Measurements from ENCODE around the gene SND1. TPM values are rescaled to one million over a fixed set of nuclear protein-coding genes. Genes with fewer than 3 reads are reported as not detected.

The SND1 gene
- total and polyA plus RNA-seq, 9 donors = 88.3 to 125 (median 97.7) TPM

DNA sequence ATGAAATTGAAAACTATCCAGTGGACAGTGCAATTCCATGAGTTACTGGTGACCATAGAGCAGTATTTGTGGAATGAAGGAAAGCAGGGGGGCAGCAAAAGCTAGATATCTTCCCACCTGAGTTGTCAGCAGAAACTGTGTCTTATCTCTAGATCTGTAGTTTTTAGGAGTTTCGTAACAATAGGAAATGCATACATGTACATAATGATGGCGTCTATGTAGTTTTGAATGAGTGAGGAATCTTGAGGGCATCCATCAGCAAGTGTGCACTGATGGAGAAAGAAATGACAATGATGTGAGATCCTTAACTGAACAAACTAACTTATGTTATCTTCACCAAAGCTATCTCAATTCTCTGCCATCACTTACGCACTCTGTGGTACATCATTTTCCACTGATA, 264.7 kb downstream of the SND1 start:
- no peaks in the 10 kb centered on the region for H3K4me1 ChIP-seq (ENCODE audit: control insufficient read depth, insufficient read depth, low read length)
- no peaks in the 10 kb centered on the region for H3K27me3 ChIP-seq (ENCODE audit: control insufficient read depth, insufficient read depth, low read length)
- H3K36me3 ChIP-seq (ENCODE audit: control insufficient read depth, insufficient read depth, low read length) = no peaks in the 10 kb centered on the region
- H3K9me3 ChIP-seq (replicated peaks; ENCODE audit: control insufficient read depth, low read depth, low read length) = no peaks in the 10 kb centered on the region
- H3K27ac ChIP-seq (ENCODE audit: low read length) = no peak overlapping the region
- no CpG with 5 or more reads among the region's 3 CpGs for WGBS (ENCODE audit: insufficient coverage)
- H3K4me3 ChIP-seq (ENCODE audit: low read length) = no peak overlapping the region
- no peak for DNase-seq

- Histone ChIP-seq H3K27me3 (ENCODE audit: control insufficient read depth, insufficient read depth, low read length) (no peaks in the 10 kb centered on the region), H3K4me1 (ENCODE audit: control insufficient read depth, insufficient read depth, low read length) (no peaks in the 10 kb centered on the region), H3K27ac (ENCODE audit: low read length) (no peak overlapping the region), H3K36me3 (ENCODE audit: control insufficient read depth, insufficient read depth, low read length) (no peaks in the 10 kb centered on the region), H3K9me3 (replicated peaks; ENCODE audit: control insufficient read depth, low read depth, low read length) (no peaks in the 10 kb centered on the region), H3K4me3 (ENCODE audit: low read length) (no peak overlapping the region)
- WGBS (ENCODE audit: insufficient coverage) = 89% methylated on average over 4 of the region's 8 CpGs
- DNase-seq = no peak
Measured at GRCh38 chr7:127918130-127918529, 266.1 kb downstream of the SND1 start.

DNA sequence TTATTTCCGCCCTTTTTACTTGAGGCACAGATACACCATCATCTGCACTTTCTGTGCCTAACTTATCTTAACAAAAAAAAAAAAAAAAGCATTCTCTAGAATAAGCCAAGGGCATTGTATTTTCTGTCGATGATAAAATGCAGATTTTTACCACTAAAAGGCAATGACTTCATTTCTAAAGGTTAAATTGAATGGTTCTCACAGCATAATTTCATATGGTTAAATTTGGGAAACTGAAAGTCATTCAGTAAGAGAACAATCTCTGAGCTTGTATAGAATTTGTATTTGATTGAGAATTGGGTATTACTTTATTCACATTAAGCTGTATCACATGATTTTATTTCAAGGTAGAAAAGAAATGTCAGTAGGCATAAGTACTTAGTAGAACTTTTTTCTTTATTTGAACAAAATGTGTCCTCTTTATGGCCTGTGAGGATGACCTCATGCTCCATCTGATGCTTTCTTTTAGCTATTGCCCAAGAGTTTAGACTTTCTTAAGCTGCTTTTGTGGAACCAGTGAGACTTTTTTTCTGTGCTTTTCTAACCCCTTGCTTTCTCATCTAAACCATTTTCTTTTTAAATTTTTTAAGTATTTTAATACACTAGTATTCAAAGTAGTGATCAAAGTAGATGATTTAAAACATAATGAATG, 268.9 kb downstream of the SND1 start:
- H3K27me3 ChIP-seq (ENCODE audit: control insufficient read depth, insufficient read depth, low read length) = no peaks in the 10 kb centered on the region
- no peaks in the 10 kb centered on the region for H3K36me3 ChIP-seq (ENCODE audit: control insufficient read depth, insufficient read depth, low read length)
- DNase-seq = peak; percentile 31
- no peaks in the 10 kb centered on the region for H3K9me3 ChIP-seq (replicated peaks; ENCODE audit: control insufficient read depth, low read depth, low read length)
- WGBS (ENCODE audit: insufficient coverage) = no CpG with 5 or more reads among the region's 2 CpGs
- H3K27ac ChIP-seq (ENCODE audit: low read length) = no peak overlapping the region
- no peak overlapping the region for H3K4me3 ChIP-seq (ENCODE audit: low read length)
- no peaks in the 10 kb centered on the region for H3K4me1 ChIP-seq (ENCODE audit: control insufficient read depth, insufficient read depth, low read length)

DNA sequence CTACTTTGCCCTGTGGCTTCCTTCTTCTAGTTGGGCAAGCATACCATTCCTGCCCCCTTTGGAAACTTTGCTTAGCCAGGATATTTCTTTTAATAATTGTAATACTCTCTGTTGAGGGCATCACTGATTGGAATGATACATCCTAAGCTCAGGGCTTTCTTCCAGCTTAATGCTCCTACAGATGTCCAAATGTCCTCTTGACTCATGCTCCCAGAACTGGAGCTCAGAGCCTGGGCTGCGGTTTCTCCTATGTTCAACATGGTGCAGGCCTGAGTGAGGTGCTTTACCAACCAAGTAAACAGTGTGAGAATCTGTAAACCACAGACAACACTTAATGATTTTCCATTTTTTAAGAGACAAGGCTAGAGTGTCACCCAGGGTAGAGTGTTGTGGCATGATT, 270.7 kb downstream of the SND1 start:
- no peaks in the 10 kb centered on the region for H3K9me3 ChIP-seq (replicated peaks; ENCODE audit: control insufficient read depth, low read depth, low read length)
- 100% methylated on average over 1 of the region's 1 CpG for WGBS (ENCODE audit: insufficient coverage)

GRCh38 chr7:127924874-127925273, 272.9 kb downstream of the SND1 start:
- Histone ChIP-seq H3K4me3 (ENCODE audit: low read length) (no peak overlapping the region), H3K27ac (ENCODE audit: low read length) (no peak overlapping the region), H3K9me3 (replicated peaks; ENCODE audit: control insufficient read depth, low read depth, low read length) (no peaks in the 10 kb centered on the region), H3K36me3 (ENCODE audit: control insufficient read depth, insufficient read depth, low read length) (peaks cover 5% of the 10 kb centered on the region), H3K4me1 (ENCODE audit: control insufficient read depth, insufficient read depth, low read length) (no peaks in the 10 kb centered on the region), H3K27me3 (ENCODE audit: control insufficient read depth, insufficient read depth, low read length) (no peaks in the 10 kb centered on the region)
- DNase-seq = no peak

More for the DNA sequence above, 270.7 kb downstream of the SND1 start:
- Histone ChIP-seq H3K27ac (ENCODE audit: low read length) (no peak overlapping the region), H3K4me3 (ENCODE audit: low read length) (no peak overlapping the region), H3K4me1 (ENCODE audit: control insufficient read depth, insufficient read depth, low read length) (no peaks in the 10 kb centered on the region), H3K27me3 (ENCODE audit: control insufficient read depth, insufficient read depth, low read length) (no peaks in the 10 kb centered on the region), H3K36me3 (ENCODE audit: control insufficient read depth, insufficient read depth, low read length) (no peaks in the 10 kb centered on the region)
- DNase-seq = no peak

DNA sequence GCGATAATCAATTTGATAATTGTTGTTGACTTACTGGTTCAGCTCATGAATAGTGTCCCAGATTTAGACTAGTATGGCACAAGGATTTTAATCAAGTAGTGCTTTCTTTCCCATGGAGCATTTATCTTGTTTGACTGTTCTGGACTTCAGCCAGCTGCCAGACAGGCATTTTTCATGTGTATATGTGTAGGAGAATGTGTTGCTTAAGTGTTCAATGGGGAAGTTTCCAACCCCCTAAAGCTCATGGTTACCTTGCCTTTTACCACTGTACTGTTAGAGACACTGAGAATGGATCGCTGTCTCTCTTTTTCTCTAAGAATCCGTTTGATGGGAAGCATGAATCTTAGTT, 275.3 kb downstream of the SND1 start:
- Histone ChIP-seq H3K27me3 (ENCODE audit: control insufficient read depth, insufficient read depth, low read length) (no peaks in the 10 kb centered on the region), H3K4me1 (ENCODE audit: control insufficient read depth, insufficient read depth, low read length) (no peaks in the 10 kb centered on the region), H3K4me3 (ENCODE audit: low read length) (no peak overlapping the region), H3K9me3 (replicated peaks; ENCODE audit: control insufficient read depth, low read depth, low read length) (peaks cover 4% of the 10 kb centered on the region), H3K36me3 (ENCODE audit: control insufficient read depth, insufficient read depth, low read length) (peaks cover 14% of the 10 kb centered on the region), H3K27ac (ENCODE audit: low read length) (no peak overlapping the region)
- peak; percentile 38 for DNase-seq
- no CpG with 5 or more reads among the region's 3 CpGs for WGBS (ENCODE audit: insufficient coverage)

DNA sequence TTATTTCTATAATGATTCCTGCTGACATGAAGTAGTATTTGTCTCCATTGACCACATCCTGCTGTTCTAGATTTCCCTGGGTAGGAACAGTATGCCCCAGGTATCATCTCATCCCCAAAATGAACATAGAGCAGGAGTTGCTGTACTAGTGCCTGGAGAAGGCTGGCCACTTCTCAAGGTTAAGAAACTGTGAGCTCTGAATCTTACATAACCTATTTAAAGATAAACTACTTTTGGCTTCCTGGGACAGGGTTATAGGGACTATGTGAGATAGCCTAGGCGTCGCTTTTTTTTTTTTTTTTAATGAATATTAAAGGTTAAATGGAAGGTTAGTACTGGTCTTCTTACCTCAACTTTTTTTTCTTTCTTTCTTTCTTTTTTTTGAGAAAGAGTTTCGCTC, 276.2 kb downstream of the SND1 start:
- DNase-seq = no peak
- no CpG with 5 or more reads among the region's 3 CpGs for WGBS (ENCODE audit: insufficient coverage)
- Histone ChIP-seq H3K4me3 (ENCODE audit: low read length) (no peak overlapping the region), H3K4me1 (ENCODE audit: control insufficient read depth, insufficient read depth, low read length) (no peaks in the 10 kb centered on the region), H3K27me3 (ENCODE audit: control insufficient read depth, insufficient read depth, low read length) (no peaks in the 10 kb centered on the region), H3K27ac (ENCODE audit: low read length) (no peak overlapping the region), H3K9me3 (replicated peaks; ENCODE audit: control insufficient read depth, low read depth, low read length) (peaks cover 4% of the 10 kb centered on the region), H3K36me3 (ENCODE audit: control insufficient read depth, insufficient read depth, low read length) (peaks cover 14% of the 10 kb centered on the region)

DNA sequence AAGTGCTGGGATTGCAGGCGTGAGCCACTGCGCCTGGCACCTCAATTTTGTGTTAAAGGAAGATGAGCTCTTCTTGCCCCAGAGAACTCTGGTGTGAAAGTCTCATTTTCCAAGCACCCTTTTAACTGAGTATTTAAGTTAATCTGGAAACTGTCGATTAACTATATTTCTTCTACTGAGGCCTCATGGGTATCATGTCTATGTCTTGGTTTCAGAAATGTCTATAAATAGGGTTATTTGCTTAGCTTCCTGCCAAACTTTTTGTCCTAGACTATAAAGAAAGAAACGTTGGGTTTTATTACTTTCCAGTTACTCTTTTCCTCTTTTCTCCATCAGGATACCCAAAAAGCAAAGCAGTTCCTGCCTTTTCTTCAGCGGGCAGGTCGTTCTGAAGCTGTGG, 276.9 kb downstream of the SND1 start:
- Histone ChIP-seq H3K4me1 (ENCODE audit: control insufficient read depth, insufficient read depth, low read length) (no peaks in the 10 kb centered on the region), H3K27ac (ENCODE audit: low read length) (no peak overlapping the region), H3K36me3 (ENCODE audit: control insufficient read depth, insufficient read depth, low read length) (peaks cover 14% of the 10 kb centered on the region), H3K27me3 (ENCODE audit: control insufficient read depth, insufficient read depth, low read length) (no peaks in the 10 kb centered on the region), H3K9me3 (replicated peaks; ENCODE audit: control insufficient read depth, low read depth, low read length) (peaks cover 4% of the 10 kb centered on the region), H3K4me3 (ENCODE audit: low read length) (no peak overlapping the region)
- no peak for DNase-seq
- WGBS (ENCODE audit: insufficient coverage) = 17% methylated on average over 1 of the region's 6 CpGs

GRCh38 chr7:127930341-127931328, 278.6 kb downstream of the SND1 start:
- Histone ChIP-seq H3K27ac (ENCODE audit: low read length) (no peak overlapping the region), H3K27me3 (ENCODE audit: control insufficient read depth, insufficient read depth, low read length) (no peaks in the 10 kb centered on the region), H3K4me3 (ENCODE audit: low read length) (no peak overlapping the region), H3K4me1 (ENCODE audit: control insufficient read depth, insufficient read depth, low read length) (no peaks in the 10 kb centered on the region), H3K36me3 (ENCODE audit: control insufficient read depth, insufficient read depth, low read length) (peaks cover 14% of the 10 kb centered on the region), H3K9me3 (replicated peaks; ENCODE audit: control insufficient read depth, low read depth, low read length) (peaks cover 4% of the 10 kb centered on the region)
- no peak for DNase-seq
- no CpG with 5 or more reads among the region's 3 CpGs for WGBS (ENCODE audit: insufficient coverage)

- Histone ChIP-seq H3K27ac (ENCODE audit: low read length) (no peak overlapping the region), H3K36me3 (ENCODE audit: control insufficient read depth, insufficient read depth, low read length) (peaks cover 14% of the 10 kb centered on the region), H3K27me3 (ENCODE audit: control insufficient read depth, insufficient read depth, low read length) (no peaks in the 10 kb centered on the region), H3K4me1 (ENCODE audit: control insufficient read depth, insufficient read depth, low read length) (no peaks in the 10 kb centered on the region), H3K4me3 (ENCODE audit: low read length) (no peak overlapping the region), H3K9me3 (replicated peaks; ENCODE audit: control insufficient read depth, low read depth, low read length) (peaks cover 4% of the 10 kb centered on the region)
- no CpG with 5 or more reads among the region's 1 CpG for WGBS (ENCODE audit: insufficient coverage)
- no peak for DNase-seq
Measured at GRCh38 chr7:127932076-127932475, 280.1 kb downstream of the SND1 start.

Data from muscle of leg (tissue), 11 donors.